Measurements from ENCODE around the gene OTOG.

GRCh38 chr11:17642370-17642769 lies 95.3 kb downstream of the OTOG start:
- TF ChIP-seq CTCF (conservative IDR thresholded peaks at IDR 0.05 in 1 of 2, IDR thresholded peaks at IDR 0.05 in 1 of 2; ENCODE audit: extremely low read depth in 1 of 2, insufficient read depth in 1 of 2, low read depth in 1 of 2, low read length in 2 of 2) (no peak), EZH2 (IDR thresholded peaks at IDR 0.05; ENCODE audit: borderline replicate concordance, low read length) (no peak)
